Astrocyte of the spinal cord (primary cell): ENCODE measurements around the gene HSF4.
A peak's percentile ranks its signal among the peaks of the same experiment; 100 is the strongest.

Experiments used
- DNase-seq: peaks from one replicate; pipeline ENCODE4 v3.0.0; 2011; ENCODE audit warnings: low read depth, low spot score
- H3K4me3 ChIP-seq: 2 replicates; pipeline ENCODE4 v1.5.1; 2011; ENCODE audit warnings: low read depth, mild to moderate bottlenecking, low read length, moderate library complexity
- CTCF ChIP-seq: IDR thresholded peaks from 2 replicates; pipeline ENCODE4 v1.5.1; 2012; ENCODE audit warnings: low read depth, mild to moderate bottlenecking, low read length, inconsistent platforms
- in situ Hi-C: cut with HindIII; loops from 2 replicates; pipeline ENCODE4 v1.10.0; 2017; ENCODE audit warnings: low sequenced_read_pairs

The HSF4 gene

GRCh38 chr16:67166598-67167168, 2.1 kb downstream of the HSF4 start:
- TF ChIP-seq CTCF: no peak

GRCh38 chr16:67167588-67167987, 3.0 kb downstream of the HSF4 start:
- in situ Hi-C loops: no loop called here
- no peak for TF ChIP-seq CTCF
- no peak overlapping the region for H3K4me3 ChIP-seq

More at GRCh38 chr16:67166598-67167168, 2.1 kb downstream of the HSF4 start:
- DNase-seq: no peak
- in situ Hi-C loops: no loop called here
- H3K4me3 ChIP-seq: no peak overlapping the region

GRCh38 chr16:67169011-67169451, 4.5 kb downstream of the HSF4 start:
- no peak overlapping the region for H3K4me3 ChIP-seq
- in situ Hi-C loops: no loop called here
- TF ChIP-seq CTCF: no peak
- DNase-seq: no peak

More at GRCh38 chr16:67167588-67167987, 3.0 kb downstream of the HSF4 start:
- DNase-seq: no peak

- DNase-seq: no peak
- H3K4me3 ChIP-seq: peak overlapping the region; percentile 46
- TF ChIP-seq CTCF: peak; percentile 71
- in situ Hi-C loops: no loop called here
Observed at GRCh38 chr16:67169642-67170167, 5.2 kb downstream of the HSF4 start.

DNA sequence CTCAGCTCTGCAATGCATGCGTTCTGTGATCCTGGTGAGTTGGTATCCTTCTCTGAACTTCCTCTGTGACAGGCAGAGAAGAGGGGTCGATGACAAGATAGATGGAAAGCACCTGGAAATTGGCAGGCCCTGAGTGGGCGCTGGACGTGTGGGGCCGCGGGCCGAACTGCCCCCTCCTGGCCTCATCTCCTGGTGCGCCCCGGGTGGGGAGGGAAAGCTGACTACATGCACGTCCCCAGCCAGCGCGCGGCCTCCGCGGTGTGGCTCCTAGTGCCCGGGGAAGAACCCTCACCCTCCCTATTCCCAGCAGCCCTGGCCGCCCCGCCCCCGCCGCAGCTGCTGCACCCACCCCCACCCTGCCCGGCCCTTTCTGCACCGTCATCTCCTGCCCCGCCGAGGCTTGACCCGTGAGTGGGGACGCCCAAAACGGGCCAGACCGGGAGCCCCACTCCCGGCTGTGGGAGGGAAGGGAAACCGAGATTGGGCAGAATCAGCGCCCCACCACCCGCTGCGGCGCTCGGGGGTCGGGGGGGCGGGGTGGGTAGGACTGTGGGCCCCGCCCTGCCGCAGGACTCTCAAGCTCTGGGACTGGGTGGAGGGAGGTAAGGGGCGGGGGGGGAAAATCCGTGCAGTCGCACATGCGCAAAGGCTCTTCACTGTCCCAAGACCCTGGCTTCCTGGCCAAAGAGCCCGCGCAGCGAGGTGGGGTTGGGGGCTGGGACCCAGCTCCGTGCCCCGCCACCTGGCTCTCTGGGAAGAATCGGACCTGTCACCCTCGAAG, 5.8 kb downstream of the HSF4 start, which contains the start of gene NOL3:
NOL3 (plus strand) TSS at position 371 of the 781 bp plus-strand sequence.
- peak within 1 kb of the TSS; percentile 46 for H3K4me3 ChIP-seq
- DNase-seq: peak; percentile 86
- no peak for TF ChIP-seq CTCF
- in situ Hi-C loops: no loop called here

- no peak for TF ChIP-seq CTCF
- no peak for DNase-seq
- H3K4me3 ChIP-seq: peak overlapping the region; percentile 46
- in situ Hi-C loops: no loop called here
Observed at GRCh38 chr16:67170949-67171649, 6.6 kb downstream of the HSF4 start.
